NT2/D1 (cell line): ENCODE data around the gene SAC3D1.

Experiments used
- SUZ12 ChIP-seq: IDR thresholded peaks from 2 replicates; pipeline ENCODE4 v1.6.1; 2011; ENCODE audit not compliant: insufficient read length, insufficient read depth; ENCODE audit errors: extremely low read depth
- YY1 ChIP-seq: IDR thresholded peaks from 2 replicates; pipeline ENCODE4 v1.6.1; 2011; ENCODE audit not compliant: insufficient read length, insufficient read depth
- ZNF274 ChIP-seq: IDR thresholded peaks from 2 replicates; pipeline ENCODE4 v1.6.1; 2011; ENCODE audit warnings: mild to moderate bottlenecking, low read depth, low read length

- TF ChIP-seq YY1 (no peak), ZNF274 (no peak), SUZ12 (no peak)
Observed at GRCh38 chr11:65032216-65032615, 8.8 kb upstream of the SAC3D1 start.
